Epithelial cell of proximal tubule (primary cell): ENCODE results near the gene SACS. TPM values are rescaled to one million over a fixed set of nuclear protein-coding genes. Genes with fewer than 3 reads are reported as not detected.

Experiments
- DNase-seq: peaks from one replicate; pipeline ENCODE4 v3.0.0-alpha.2; 2011; ENCODE audit warnings: low read depth
- H3K4me3 ChIP-seq: 2 replicates; pipeline ENCODE4 v1.5.1; 2011; ENCODE audit warnings: low read depth, mild to moderate bottlenecking, low read length
- total RNA-seq: library from RNA; depleted of rRNA; stranded (reverse); fragments of >200 nt; gene quantifications from 2 replicates; pipeline ENCODE4 v1.2.3, GENCODE V29; 2015
- TF ChIP-seq, protein P1 (sequence below): conservative IDR thresholded peaks from 2 replicates; pipeline ENCODE4 v1.5.1; 2012; ENCODE audit warnings: low read depth, mild to moderate bottlenecking, low read length

Gene SACS
- total RNA-seq, 1 donor from 2014 or later, result 70.9 TPM

- no peak for DNase-seq
- TF ChIP-seq, protein P1, sequence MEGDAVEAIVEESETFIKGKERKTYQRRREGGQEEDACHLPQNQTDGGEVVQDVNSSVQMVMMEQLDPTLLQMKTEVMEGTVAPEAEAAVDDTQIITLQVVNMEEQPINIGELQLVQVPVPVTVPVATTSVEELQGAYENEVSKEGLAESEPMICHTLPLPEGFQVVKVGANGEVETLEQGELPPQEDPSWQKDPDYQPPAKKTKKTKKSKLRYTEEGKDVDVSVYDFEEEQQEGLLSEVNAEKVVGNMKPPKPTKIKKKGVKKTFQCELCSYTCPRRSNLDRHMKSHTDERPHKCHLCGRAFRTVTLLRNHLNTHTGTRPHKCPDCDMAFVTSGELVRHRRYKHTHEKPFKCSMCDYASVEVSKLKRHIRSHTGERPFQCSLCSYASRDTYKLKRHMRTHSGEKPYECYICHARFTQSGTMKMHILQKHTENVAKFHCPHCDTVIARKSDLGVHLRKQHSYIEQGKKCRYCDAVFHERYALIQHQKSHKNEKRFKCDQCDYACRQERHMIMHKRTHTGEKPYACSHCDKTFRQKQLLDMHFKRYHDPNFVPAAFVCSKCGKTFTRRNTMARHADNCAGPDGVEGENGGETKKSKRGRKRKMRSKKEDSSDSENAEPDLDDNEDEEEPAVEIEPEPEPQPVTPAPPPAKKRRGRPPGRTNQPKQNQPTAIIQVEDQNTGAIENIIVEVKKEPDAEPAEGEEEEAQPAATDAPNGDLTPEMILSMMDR, result no peak
- no peak overlapping the region for H3K4me3 ChIP-seq
Observed at GRCh38 chr13:23462815-23463559, 29.5 kb upstream of the SACS start.

- H3K4me3 ChIP-seq, result no peak overlapping the region
- TF ChIP-seq, protein P1, result no peak
- DNase-seq, result no peak
Observed at GRCh38 chr13:23461544-23461943, 28.0 kb upstream of the SACS start.

- no peak overlapping the region for H3K4me3 ChIP-seq
- DNase-seq, result no peak
- TF ChIP-seq, protein P1, result no peak
Observed at GRCh38 chr13:23460921-23461320, 27.4 kb upstream of the SACS start.

DNA sequence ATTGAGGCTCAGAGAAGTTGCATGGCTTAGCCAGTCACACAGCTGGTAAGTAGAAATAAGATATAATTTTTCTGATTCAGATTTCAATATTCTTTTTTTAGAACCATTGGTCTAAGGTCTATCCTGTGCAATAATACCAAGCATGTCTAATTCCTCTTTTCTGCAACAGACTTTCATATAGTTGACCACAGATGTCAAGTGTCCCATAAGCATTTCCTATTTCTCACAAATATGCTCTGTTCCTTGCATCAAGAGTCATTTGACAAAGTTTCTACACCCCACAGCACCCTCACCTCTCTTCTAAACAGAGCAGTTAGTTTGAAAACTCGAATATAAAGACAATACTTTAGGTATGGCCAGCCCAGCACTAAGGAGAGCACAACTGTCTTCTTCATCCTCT, 26.8 kb upstream of the SACS start:
- DNase-seq, result no peak
- no peak overlapping the region for H3K4me3 ChIP-seq
- TF ChIP-seq, protein P1, result no peak

GRCh38 chr13:23458989-23459388, 25.5 kb upstream of the SACS start:
- TF ChIP-seq, protein P1, result no peak
- H3K4me3 ChIP-seq, result no peak overlapping the region
- DNase-seq, result no peak

GRCh38 chr13:23456437-23457210, 23.1 kb upstream of the SACS start:
- no peak overlapping the region for H3K4me3 ChIP-seq
- TF ChIP-seq, protein P1, result no peak
- DNase-seq, result no peak
